K562 (cell line): ENCODE results near the gene PSMA6. TPM values are rescaled to one million over a fixed set of nuclear protein-coding genes. Genes with fewer than 3 reads are reported as not detected.

ENCODE experiments used
- ATAC-seq: fragments of 200-7000 bp; cut with Tn5 transposase; 3 replicates; pipeline ENCODE4 v1.9.1; 2020; ENCODE audit warnings: moderate library complexity
- BruUV-seq: library from RNA; stranded (reverse); fragments of 400-500 nt; replicated peaks from 2 replicates; lab custom pipeline; 2021; lab: Mats Ljungman, UMichigan
- CTCF ChIA-PET: fragments of 300-600 bp; formaldehyde crosslinking; extraction: SDS; loops from one replicate; lab custom pipeline; 2021; ENCODE audit warnings: low intra/inter-chr PET ratio; lab: Yijun Ruan, JAX
- POLR2A ChIA-PET: fragments of 300-600, 350-650 bp; sonication (Branson Sonifier 250); formaldehyde crosslinking; extraction: SDS; loops from one replicate; lab custom pipeline; 2021; ENCODE audit warnings: antibody characterized with exemption, inconsistent platforms; lab: Yijun Ruan, JAX
- DNase-seq, 4 experiments: peaks; one replicate each; pipeline versions ENCODE4 v3.0.0 to v3.0.0-alpha.2; 2011 to 2018; ENCODE audit warnings: low spot score in 3 of 4, mixed read lengths in 3 of 4; ENCODE audit errors: extremely low read depth in 1 of 4
- FAIRE-seq: peaks from 2 replicates; lab custom pipeline; 2011; peaks lifted over from hg19 to GRCh38; lab: Jason Lieb, UNC
- H2AFZ ChIP-seq: 2 replicates; pipeline ENCODE4 v1.6.0; 2011; ENCODE audit warnings: low read depth, low read length, control low read depth, inconsistent platforms
- H3K27ac ChIP-seq: fragments of 200-600 bp; 3 replicates; pipeline ENCODE4 v1.8.0; 2011; ENCODE audit warnings: low read depth, mild to moderate bottlenecking, control low read depth, inconsistent platforms, low read length, moderate library complexity, mixed read lengths; ENCODE audit errors: extremely low read depth
- H3K27me3 ChIP-seq, 2 experiments: fragments of 300-600 bp in 1 of 2; 2 replicates in 1 of 2; 3 replicates in 1 of 2; pipeline versions ENCODE4 v1.6.0 to v1.8.0; 2011; ENCODE audit warnings: inconsistent platforms in 2 of 2, low read length in 2 of 2, mild to moderate bottlenecking in 1 of 2, mixed read lengths in 1 of 2, moderate library complexity in 1 of 2; ENCODE audit not compliant: control insufficient read depth in 2 of 2, insufficient read depth in 2 of 2
- H3K36me3 ChIP-seq: fragments of 300-600 bp; 3 replicates; pipeline ENCODE4 v1.8.0; 2011; ENCODE audit warnings: mild to moderate bottlenecking, low read length, inconsistent platforms; ENCODE audit not compliant: control insufficient read depth, insufficient read depth
- H3K4me1 ChIP-seq, 2 experiments: fragments of 200-600 bp in 1 of 2; replicated peaks in 1 of 2; 2 replicates in 1 of 2; 3 replicates in 1 of 2; pipeline versions ENCODE4 v1.5.1 to v1.8.0; 2011; ENCODE audit warnings: inconsistent platforms in 2 of 2, low read length in 2 of 2, mild to moderate bottlenecking in 1 of 2, mixed read lengths in 1 of 2, moderate library complexity in 1 of 2; ENCODE audit not compliant: control insufficient read depth in 2 of 2, insufficient read depth in 2 of 2
- H3K4me2 ChIP-seq: 2 replicates; pipeline ENCODE4 v1.6.1; 2011; ENCODE audit warnings: low read length, control low read depth, inconsistent platforms, mixed read lengths; ENCODE audit not compliant: insufficient read depth
- H3K4me3 ChIP-seq: fragments of 200-600 bp; sonication (generic), shearing (Covaris generic); 2 replicates; pipeline ENCODE4 v1.5.1; 2016; ENCODE audit warnings: control low read depth, inconsistent platforms
- H3K79me2 ChIP-seq: fragments of 200-600 bp; 3 replicates; pipeline ENCODE4 v1.8.0; 2011; ENCODE audit warnings: low read length, inconsistent platforms; ENCODE audit not compliant: control insufficient read depth, insufficient read depth
- H3K9ac ChIP-seq, 2 experiments: 2 replicates each; pipeline versions ENCODE4 v1.6.0 to v1.6.1; 2011; ENCODE audit warnings: low read depth in 2 of 2, low read length in 2 of 2, control low read depth in 1 of 2, inconsistent platforms in 1 of 2, mild to moderate bottlenecking in 1 of 2, mixed read lengths in 1 of 2; ENCODE audit not compliant: insufficient read depth in 1 of 2
- H3K9me1 ChIP-seq: one replicate; pipeline ENCODE4 v1.6.0; 2011; ENCODE audit warnings: inconsistent platforms, mild to moderate bottlenecking, low read length, moderate library complexity; ENCODE audit not compliant: control insufficient read depth, insufficient read depth
- H3K9me3 ChIP-seq: replicated peaks from 2 replicates; pipeline ENCODE4 v1.5.1; 2011; ENCODE audit warnings: low read depth, low read length, inconsistent platforms; ENCODE audit not compliant: control insufficient read depth, insufficient read depth
- H4K20me1 ChIP-seq: replicated peaks from 2 replicates; pipeline ENCODE4 v1.6.1; 2011; ENCODE audit warnings: low read length, inconsistent platforms, mixed read lengths; ENCODE audit not compliant: control insufficient read depth, insufficient read depth
- GMEB1 ChIP-seq: fragments of 250-450 bp; sonication (Bioruptor Pico); IDR thresholded peaks from 2 replicates; pipeline ENCODE4 v1.4.0; 2020; ENCODE audit warnings: mild to moderate bottlenecking
- NCOA4 ChIP-seq: fragments of 450-650 bp; IDR thresholded peaks from 2 replicates; pipeline ENCODE4 v1.6.1; 2018; ENCODE audit warnings: mild to moderate bottlenecking; ENCODE audit not compliant: partially characterized antibody
- PRDM10 ChIP-seq: fragments of 450-650 bp; IDR thresholded peaks from 2 replicates; pipeline ENCODE4 v1.6.1; 2018; ENCODE audit not compliant: partially characterized antibody
- SIN3A ChIP-seq, 2 experiments: fragments of 150-350 bp in 1 of 2; IDR thresholded peaks; 2 replicates each; pipeline ENCODE4 v1.6.1; 2011 to 2016; ENCODE audit warnings: borderline replicate concordance in 2 of 2, low read depth in 2 of 2, low read length in 2 of 2, mild to moderate bottlenecking in 2 of 2, moderate library complexity in 2 of 2; ENCODE audit not compliant: control insufficient read depth in 1 of 2
- ZNF407 ChIP-seq: fragments of 450-650 bp; IDR thresholded peaks from 2 replicates; pipeline ENCODE4 v1.6.1; 2016; ENCODE audit warnings: low read depth
- WGBS: fragments of 100-300 bp; shearing (Covaris generic); methylation state at CpG from one replicate; pipeline ENCODE4 v1.1.6; 2016; ENCODE audit warnings: low coverage, mixed read lengths; ENCODE audit not compliant: insufficient coverage; ENCODE audit errors: missing lambda C conversion rate; 5-methylcytosine and 5-hydroxymethylcytosine counted together
- in situ Hi-C: fragments of 300-500 bp; cut with MboI; formaldehyde crosslinking; loops from 4 replicates; pipeline ENCODE4 v1.15.0; 2018; ENCODE audit warnings: inconsistent platforms, mixed read lengths
- intact Hi-C: fragments of 100-400 bp; cut with micrococcal nuclease; formaldehyde crosslinking; loops from 2 replicates; pipeline ENCODE4 v1.14.2; 2022
- polyA plus RNA-seq, 8 experiments: library from polyadenylated mRNA; depleted of rRNA in 4 of 8; stranded (reverse) in 5 of 8; unstranded in 3 of 8; fragments of >200 nt; fragmentation: Nextera tagmentation in 2 of 8; fragmentation: Illumina TruSeq in 1 of 8; extraction: Ambion mirVana in 2 of 8; extraction: Trizol in 1 of 8; gene quantifications; 2 replicates each; pipeline versions ENCODE4 v1.2.1 to v1.2.3, GENCODE V29; 2011 to 2014; ENCODE audit warnings: inconsistent platforms in 1 of 8, missing spikeins in 1 of 8
- total RNA-seq, 7 experiments: library from RNA; depleted of rRNA in 6 of 7; stranded (reverse); fragments of >200 nt in 6 of 7; fragmentation: Illumina TruSeq in 2 of 7; extraction: Trizol in 2 of 7; gene quantifications; 2 replicates each; pipeline versions ENCODE4 v1.2.1 to v1.2.3, GENCODE V29; 2011 to 2021; ENCODE audit warnings: low replicate concordance in 1 of 7

Gene PSMA6
- total and polyA plus RNA-seq, 9 of the 15 experiments (the other 6 are each of a cell fraction or from before 2014, with no cell fraction given) = 210 to 952 (median 288) TPM

GRCh38 chr14:35305633-35306032, 13.5 kb downstream of the PSMA6 start:
- TF ChIP-seq NCOA4 = no peak
- no peak for TF ChIP-seq GMEB1 (CRISPR knock-in tag)
- no peak for TF ChIP-seq ZNF407
- TF ChIP-seq PRDM10 = no peak
- no peak for TF ChIP-seq SIN3A (IDR thresholded peaks at IDR 0.05; ENCODE audit: borderline replicate concordance in 2 of 2, control insufficient read depth in 1 of 2, low read depth in 2 of 2, low read length in 2 of 2)
- TF ChIP-seq, all 486 proteins: peak for 0
- Histone ChIP-seq H3K9me3 (no peaks in the 10 kb centered on the region), H3K4me2 (no peak overlapping the region), H3K79me2 (peaks cover 73% of the 10 kb centered on the region), H3K36me3 (peaks cover 57% of the 10 kb centered on the region; the same call in 1 of the 3 replicates), H3K9me1 (no peaks in the 10 kb centered on the region), H3K4me3 (no peak overlapping the region), H3K27ac (no peak overlapping the region), H4K20me1 (no peaks in the 10 kb centered on the region), H2AFZ (no peak overlapping the region), H3K27me3 (no peaks in the 10 kb centered on the region), H3K4me1 (no peaks in the 10 kb centered on the region; a peak in 2 of 5 replicates), H3K9ac (no peak overlapping the region)
- ChIA-PET POLR2A (interaction anchor here (0.6 to 2.2 kb wide), 2 partner anchors 13 to 60 kb away, joined by 3 to 9 read pairs; partner anchors contain the start of gene PSMA6), CTCF (no interaction called here)
- ATAC-seq (no peak), DNase-seq (no peak), FAIRE-seq (no peak)
- no TSS peak for BruUV-seq
- 93% methylated on average over 3 of the region's 3 CpGs for WGBS
- intact Hi-C loops = no loop called here
- in situ Hi-C loops = no loop called here
